ENCODE results near the gene SLC22A4.

The SLC22A4 gene

DNA sequence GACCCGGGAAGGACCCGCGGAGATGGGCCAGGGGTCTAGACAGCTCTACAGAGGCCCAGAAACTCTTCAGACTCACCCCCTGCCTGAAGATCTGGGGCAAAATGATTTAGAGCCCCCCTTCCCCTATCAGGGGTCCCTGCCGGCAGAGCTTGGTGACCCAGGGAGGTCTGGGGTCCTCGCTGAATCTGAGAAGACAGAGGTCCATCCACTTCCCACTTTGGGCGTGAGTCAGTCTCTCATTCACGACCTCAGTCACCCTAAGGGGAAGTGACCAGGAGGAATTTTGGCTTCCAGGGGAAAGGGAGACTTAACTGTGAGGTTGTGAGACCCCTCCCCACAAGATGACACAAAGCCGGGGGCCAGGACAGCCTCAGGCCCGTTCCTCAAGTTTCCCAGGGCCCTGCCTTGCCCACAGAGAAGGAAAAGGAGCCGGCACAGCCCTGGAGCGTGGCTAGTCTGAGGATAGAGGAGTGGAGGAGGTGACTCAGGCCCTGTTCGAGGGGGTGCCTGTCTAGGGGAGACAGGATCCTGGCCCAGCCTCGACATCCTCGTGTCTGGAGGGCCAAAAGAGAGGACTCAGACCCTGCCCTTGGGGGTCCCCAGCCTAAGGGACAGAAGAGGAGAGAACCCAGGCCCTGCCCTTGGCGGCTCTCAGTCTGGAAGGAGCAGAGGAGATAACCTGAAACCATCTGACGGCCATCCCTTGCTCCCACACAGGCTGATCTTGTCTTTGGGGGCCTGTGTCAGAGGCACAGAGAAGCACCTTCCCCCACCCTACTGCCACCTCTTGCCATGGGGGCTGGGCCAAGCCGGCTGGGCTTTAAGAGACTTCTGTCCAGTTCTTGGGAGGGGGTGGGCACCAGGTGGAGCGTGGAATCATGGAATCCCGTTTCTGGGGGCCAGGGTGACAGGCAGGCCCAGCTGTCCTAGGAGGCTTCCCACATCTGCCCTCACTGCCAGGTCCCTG lies 35.8 kb upstream of the SLC22A4 start:
- Histone ChIP-seq H3K27me3 (replicated peaks in 2 of 5; ENCODE audit: control insufficient read depth in 4 of 5, insufficient read depth in 5 of 5, low read length in 4 of 5) (peaks cover 0 to 20% (median 16%) of the 10 kb centered on the region in 5 experiments), H3K36me3 (ENCODE audit: control insufficient read depth in 4 of 4, insufficient read depth in 4 of 4, low read length in 3 of 4) (no peaks in the 10 kb centered on the region), H3K4me3 (ENCODE audit: control insufficient read depth in 1 of 7, extremely low read depth in 1 of 7, insufficient read depth in 4 of 7, low read depth in 2 of 7, low read length in 6 of 7) (peak overlapping the region in 1 of 7 experiments; percentile 36), H3K4me1 (ENCODE audit: control extremely low read depth in 1 of 4, control insufficient read depth in 4 of 4, insufficient read depth in 4 of 4, low read length in 3 of 4) (peaks cover 2 to 32% (median 28%) of the 10 kb centered on the region in 4 experiments), H3K27ac (ENCODE audit: insufficient read depth in 1 of 2, low read depth in 1 of 2, low read length in 2 of 2, poor library complexity in 1 of 2, severe bottlenecking in 2 of 2) (peak overlapping the region in 1 of 2 experiments; percentile 20), H3K9me3 (ENCODE audit: control extremely low read depth in 1 of 5, control insufficient read depth in 4 of 5, insufficient read depth in 2 of 5, low read depth in 1 of 5, low read length in 4 of 5) (no peaks in the 10 kb centered on the region)
- ChIA-PET CTCF (interaction anchor here (5.3 kb wide), 1 partner anchor 20 kb away, joined by 24 read pairs; no protein-coding TSS in a partner anchor), POLR2A (no interaction called here)
- DNase-seq = no peak
- 91% methylated on average over 14 of the region's 19 CpGs for WGBS (ENCODE audit: insufficient coverage)

DNA sequence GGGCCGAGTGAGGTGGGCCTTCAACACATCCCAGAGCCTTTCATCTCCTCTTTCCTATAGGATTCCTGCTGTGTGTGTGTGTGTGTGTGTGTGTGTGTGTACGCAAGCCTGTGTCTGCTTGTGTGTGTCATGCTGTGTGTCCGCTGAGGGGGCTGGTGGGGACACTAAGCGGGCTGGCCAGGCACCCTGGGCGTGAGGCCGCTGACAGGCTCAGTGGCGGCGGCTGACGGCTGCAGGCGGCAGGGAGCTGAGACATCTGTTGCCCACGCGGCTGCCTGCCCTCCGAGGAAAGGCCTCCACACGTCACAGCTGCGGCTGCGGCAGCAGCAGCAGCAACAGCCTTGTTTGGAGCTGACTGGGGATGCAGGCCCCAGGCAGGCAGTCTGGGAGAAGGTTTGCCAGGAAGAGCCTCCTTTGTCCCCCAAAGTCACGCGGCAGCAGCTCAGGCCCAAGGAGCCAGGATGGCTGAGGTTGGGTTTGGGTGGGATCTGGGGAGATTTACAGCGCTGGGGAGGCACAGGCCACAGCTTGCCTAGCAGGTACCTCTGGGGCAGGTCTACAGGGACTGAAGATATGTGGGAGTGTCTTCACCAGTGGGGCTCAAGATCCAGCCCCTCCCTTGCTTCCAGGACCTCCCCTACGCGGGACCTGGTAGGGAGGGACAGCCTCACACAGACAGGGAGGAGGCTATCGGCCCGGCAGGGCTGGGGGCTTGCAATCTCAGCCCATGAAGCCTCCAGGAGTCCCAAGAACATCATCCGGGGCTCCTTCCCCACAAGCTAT lies 34.9 kb upstream of the SLC22A4 start:
- DNase-seq = peak in 2 of 3 donors; percentile 33 to 55
- WGBS (ENCODE audit: insufficient coverage) = 95% methylated on average over 18 of the region's 24 CpGs
- Histone ChIP-seq H3K9me3 (ENCODE audit: control extremely low read depth in 1 of 5, control insufficient read depth in 4 of 5, insufficient read depth in 2 of 5, low read depth in 1 of 5, low read length in 4 of 5) (no peaks in the 10 kb centered on the region), H3K27ac (ENCODE audit: insufficient read depth in 1 of 2, low read depth in 1 of 2, low read length in 2 of 2, poor library complexity in 1 of 2, severe bottlenecking in 2 of 2) (no peak overlapping the region), H3K27me3 (replicated peaks in 2 of 5; ENCODE audit: control insufficient read depth in 4 of 5, insufficient read depth in 5 of 5, low read length in 4 of 5) (peaks cover 0 to 20% (median 16%) of the 10 kb centered on the region in 5 experiments), H3K4me1 (ENCODE audit: control extremely low read depth in 1 of 4, control insufficient read depth in 4 of 4, insufficient read depth in 4 of 4, low read length in 3 of 4) (peaks cover 2 to 41% (median 32%) of the 10 kb centered on the region in 4 experiments), H3K36me3 (ENCODE audit: control insufficient read depth in 4 of 4, insufficient read depth in 4 of 4, low read length in 3 of 4) (no peaks in the 10 kb centered on the region), H3K4me3 (ENCODE audit: control insufficient read depth in 1 of 7, extremely low read depth in 1 of 7, insufficient read depth in 4 of 7, low read depth in 2 of 7, low read length in 6 of 7) (no peak overlapping the region)
- CTCF ChIA-PET = interaction anchor here (2.4 to 5.3 kb wide), 2 partner anchors 8 to 21 kb away, joined by 8 to 24 read pairs; no protein-coding TSS in a partner anchor
- POLR2A ChIA-PET = interaction anchor here (0.6 kb wide), 1 partner anchor 13 kb away, joined by 3 read pairs; no protein-coding TSS in a partner anchor

DNA sequence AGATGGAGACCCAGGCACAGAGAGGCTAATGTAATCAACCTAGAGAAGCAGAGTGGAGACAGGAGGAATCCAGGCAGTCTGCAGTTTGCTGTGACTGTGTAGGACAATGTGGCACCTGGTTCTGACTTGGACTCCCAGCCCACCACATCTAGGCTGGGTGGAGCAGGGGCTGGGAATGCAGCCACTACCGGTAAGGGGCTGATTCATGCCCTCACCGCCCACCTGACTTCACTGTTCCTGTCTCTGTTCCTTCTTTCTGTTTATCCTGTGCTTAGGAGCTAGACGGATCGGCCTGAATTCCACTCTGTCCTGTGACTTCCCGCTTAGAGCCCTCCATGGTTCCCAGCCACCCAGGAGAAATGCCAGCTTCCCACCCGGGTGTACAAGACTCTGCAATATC lies 34.1 kb upstream of the SLC22A4 start:
- Histone ChIP-seq H3K9me3 (ENCODE audit: control extremely low read depth in 1 of 5, control insufficient read depth in 4 of 5, insufficient read depth in 2 of 5, low read depth in 1 of 5, low read length in 4 of 5) (no peaks in the 10 kb centered on the region), H3K36me3 (ENCODE audit: control insufficient read depth in 4 of 4, insufficient read depth in 4 of 4, low read length in 3 of 4) (no peaks in the 10 kb centered on the region), H3K4me1 (ENCODE audit: control extremely low read depth in 1 of 4, control insufficient read depth in 4 of 4, insufficient read depth in 4 of 4, low read length in 3 of 4) (peaks cover 2 to 45% (median 36%) of the 10 kb centered on the region in 4 experiments), H3K27ac (ENCODE audit: insufficient read depth in 1 of 2, low read depth in 1 of 2, low read length in 2 of 2, poor library complexity in 1 of 2, severe bottlenecking in 2 of 2) (no peak overlapping the region), H3K27me3 (replicated peaks in 2 of 5; ENCODE audit: control insufficient read depth in 4 of 5, insufficient read depth in 5 of 5, low read length in 4 of 5) (peaks cover 0 to 20% (median 16%) of the 10 kb centered on the region in 5 experiments), H3K4me3 (ENCODE audit: control insufficient read depth in 1 of 7, extremely low read depth in 1 of 7, insufficient read depth in 4 of 7, low read depth in 2 of 7, low read length in 6 of 7) (no peak overlapping the region)
- ChIA-PET POLR2A (interaction anchor here (0.6 kb wide), 1 partner anchor 14 kb away, joined by 3 read pairs; no protein-coding TSS in a partner anchor), CTCF (interaction anchor here (1.2 to 5.3 kb wide), 4 partner anchors 9 to 33 kb away, joined by 4 to 35 read pairs (median 16); partner anchors contain the start of gene P4HA2)
- 47% methylated on average over 4 of the region's 6 CpGs for WGBS (ENCODE audit: insufficient coverage)
- DNase-seq = peak in 1 of 3 donors; percentile 14

DNA sequence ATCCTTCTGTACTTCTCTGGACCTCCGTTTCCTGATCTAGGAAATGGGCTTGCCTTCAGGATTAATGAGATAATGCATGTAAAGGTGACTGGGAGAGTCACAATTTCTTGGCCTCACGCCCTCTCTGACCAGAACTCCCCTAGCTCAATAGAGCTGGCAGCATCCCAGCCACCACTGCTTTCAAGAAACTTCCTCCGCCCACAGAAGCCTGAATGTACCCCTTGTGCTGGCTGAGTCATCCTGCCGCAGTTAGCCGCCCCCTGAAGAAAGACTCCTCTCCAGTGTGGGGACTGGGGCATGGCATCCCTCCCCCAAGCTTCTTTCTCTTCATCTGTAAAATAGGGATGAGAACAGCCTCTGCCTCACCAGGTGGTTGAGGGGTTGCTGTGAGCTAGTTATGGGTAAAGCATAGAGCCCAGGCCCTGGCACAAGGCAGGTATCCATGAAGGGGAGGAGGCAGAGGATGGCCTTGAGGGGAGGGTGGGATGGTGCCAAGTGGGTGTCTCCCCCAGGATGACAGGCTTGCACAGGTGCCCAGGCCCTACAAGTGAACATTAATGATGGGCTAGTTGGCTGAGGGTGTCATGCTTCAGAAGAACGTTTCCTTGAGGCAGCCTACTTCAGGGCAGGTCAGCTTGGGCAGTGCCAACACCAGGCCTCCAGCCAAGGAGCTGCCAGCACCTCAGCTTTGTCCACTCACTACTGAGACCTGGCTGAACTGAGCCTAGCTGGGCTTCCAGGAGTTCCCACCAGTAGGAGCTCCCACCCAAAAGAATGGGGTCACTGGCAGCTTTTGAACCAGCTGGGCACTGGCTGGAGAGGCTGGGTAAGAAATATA lies 33.3 kb upstream of the SLC22A4 start:
- Histone ChIP-seq H3K4me1 (ENCODE audit: control extremely low read depth in 1 of 4, control insufficient read depth in 4 of 4, insufficient read depth in 4 of 4, low read length in 3 of 4) (peaks cover 2 to 54% (median 40%) of the 10 kb centered on the region in 4 experiments), H3K36me3 (ENCODE audit: control insufficient read depth in 4 of 4, insufficient read depth in 4 of 4, low read length in 3 of 4) (no peaks in the 10 kb centered on the region), H3K4me3 (ENCODE audit: control insufficient read depth in 1 of 7, extremely low read depth in 1 of 7, insufficient read depth in 4 of 7, low read depth in 2 of 7, low read length in 6 of 7) (peak overlapping the region in 1 of 7 experiments; percentile 1), H3K27me3 (replicated peaks in 2 of 5; ENCODE audit: control insufficient read depth in 4 of 5, insufficient read depth in 5 of 5, low read length in 4 of 5) (peaks cover 0 to 20% (median 12%) of the 10 kb centered on the region in 5 experiments), H3K9me3 (ENCODE audit: control extremely low read depth in 1 of 5, control insufficient read depth in 4 of 5, insufficient read depth in 2 of 5, low read depth in 1 of 5, low read length in 4 of 5) (no peaks in the 10 kb centered on the region), H3K27ac (ENCODE audit: insufficient read depth in 1 of 2, low read depth in 1 of 2, low read length in 2 of 2, poor library complexity in 1 of 2, severe bottlenecking in 2 of 2) (no peak overlapping the region)
- DNase-seq = peak; percentile 72 to 91 (median 89)
- CTCF ChIA-PET = interaction anchor here (1.2 to 5.3 kb wide), 5 partner anchors 10 to 34 kb away, joined by 4 to 35 read pairs (median 8); partner anchors contain the start of genes P4HA2 and SLC22A4
- POLR2A ChIA-PET = interaction anchor here (0.6 kb wide), 1 partner anchor 9 kb away, joined by 5 read pairs; no protein-coding TSS in a partner anchor
- WGBS (ENCODE audit: insufficient coverage) = 22% methylated on average over 4 of the region's 6 CpGs

DNA sequence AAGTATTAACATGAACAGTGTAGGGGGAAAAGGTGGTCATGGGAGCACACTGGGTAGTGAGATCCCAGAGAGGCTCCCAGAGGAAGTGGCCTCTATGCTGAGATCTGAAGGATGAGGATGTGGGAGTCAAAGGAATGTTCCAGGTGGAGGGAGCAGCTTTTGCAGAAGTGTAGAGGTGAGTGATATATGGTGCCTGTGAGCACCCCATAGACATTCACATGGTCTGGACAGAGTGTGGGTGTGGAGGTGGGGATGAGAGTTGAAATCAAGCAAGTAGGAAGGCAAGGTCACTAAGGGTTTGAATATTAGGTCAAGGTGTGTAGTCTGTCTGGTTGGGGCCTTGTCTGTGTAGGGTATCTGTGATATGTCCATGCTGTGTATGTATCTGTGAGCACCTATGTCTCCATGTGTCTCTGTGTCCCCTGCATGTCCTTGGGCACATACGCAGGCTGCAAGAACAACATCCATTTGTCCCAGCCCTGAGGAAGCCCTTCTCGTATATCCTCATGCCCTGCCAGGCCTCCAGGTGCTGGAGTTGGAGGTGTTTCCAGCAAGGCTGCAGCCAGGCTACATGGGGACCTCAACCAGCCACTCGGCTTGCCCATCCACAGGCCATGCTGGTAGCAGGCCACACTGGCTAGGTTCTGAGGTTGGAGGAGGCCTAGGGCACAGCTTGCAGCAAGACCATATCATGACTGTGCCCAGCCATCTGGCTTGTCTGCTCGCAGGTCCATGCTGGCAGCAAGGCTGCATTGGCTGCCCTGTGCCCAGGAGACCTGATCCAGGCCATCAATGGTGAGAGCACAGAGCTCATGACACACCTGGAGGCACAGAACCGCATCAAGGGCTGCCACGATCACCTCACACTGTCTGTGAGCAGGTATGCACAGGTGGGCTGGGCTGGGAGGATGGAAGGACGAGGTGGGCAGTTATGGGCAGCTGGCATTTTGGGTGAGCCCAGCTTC lies 32.0 kb upstream of the SLC22A4 start:
- H3K4me1 ChIP-seq (ENCODE audit: control extremely low read depth in 1 of 4, control insufficient read depth in 4 of 4, insufficient read depth in 4 of 4, low read length in 3 of 4) = peaks cover 2 to 56% (median 40%) of the 10 kb centered on the region in 4 experiments
- no peaks in the 10 kb centered on the region for H3K9me3 ChIP-seq (ENCODE audit: control extremely low read depth in 1 of 5, control insufficient read depth in 4 of 5, insufficient read depth in 2 of 5, low read depth in 1 of 5, low read length in 4 of 5)
- no peak for DNase-seq
- H3K27ac ChIP-seq (ENCODE audit: insufficient read depth in 1 of 2, low read depth in 1 of 2, low read length in 2 of 2, poor library complexity in 1 of 2, severe bottlenecking in 2 of 2) = no peak overlapping the region
- H3K36me3 ChIP-seq (ENCODE audit: control insufficient read depth in 4 of 4, insufficient read depth in 4 of 4, low read length in 3 of 4) = no peaks in the 10 kb centered on the region
- 100% methylated on average over 7 of the region's 7 CpGs for WGBS (ENCODE audit: insufficient coverage)
- no peak overlapping the region for H3K4me3 ChIP-seq (ENCODE audit: control insufficient read depth in 1 of 7, extremely low read depth in 1 of 7, insufficient read depth in 4 of 7, low read depth in 2 of 7, low read length in 6 of 7)
- ChIA-PET CTCF (interaction anchor here (0.8 to 5.3 kb wide), 8 partner anchors 9 to 31 kb away, joined by 3 to 35 read pairs (median 4); partner anchors contain the start of gene SLC22A4), POLR2A (no interaction called here)
- peaks cover 0 to 11% (median 3%) of the 10 kb centered on the region in 5 experiments for H3K27me3 ChIP-seq (replicated peaks in 2 of 5; ENCODE audit: control insufficient read depth in 4 of 5, insufficient read depth in 5 of 5, low read length in 4 of 5)

Data from common myeloid progenitor, CD34-positive (primary cell).